IPS-NIHi11 (cell line): ENCODE measurements around the gene CATSPERB.
"Not testable (repeated sequence)": the region's sequence is repeated elsewhere in the genome, so short reads cannot be mapped to it uniquely, and the experiment has no call there.

Experiments
- DNase-seq: peaks from one replicate; pipeline ENCODE4 v3.0.0; 2012; ENCODE audit warnings: mixed read lengths, low spot score

CATSPERB gene

DNA sequence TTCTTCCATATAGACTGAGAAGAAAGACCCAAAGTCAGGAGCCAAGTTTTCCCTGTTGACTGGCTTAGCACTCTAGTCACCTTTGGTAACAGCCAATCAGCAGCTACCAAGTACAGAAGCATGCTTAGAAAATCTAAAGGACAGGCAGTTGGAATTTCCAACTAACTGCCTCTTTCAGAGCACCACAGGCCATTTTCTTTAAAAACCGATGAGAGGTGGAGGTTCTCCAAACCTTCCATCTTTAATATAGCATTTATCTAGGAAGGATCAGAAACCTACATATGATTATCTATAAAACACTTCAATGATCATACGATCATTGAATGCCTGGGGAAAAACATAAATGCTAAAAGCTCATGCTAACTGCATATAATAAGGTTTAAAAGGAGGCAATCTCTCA, at the start of gene CATSPERB:
Gene CATSPERB, minus strand, starts transcription at position 101 of the 400 bp plus-strand sequence. CDS start 2,607 bp downstream, outside the sequence.
- DNase-seq = no peak

- DNase-seq = no peak
Measured at GRCh38 chr14:91780452-91780851, 48.6 kb upstream of the CATSPERB start.

- DNase-seq = no peak
Measured at GRCh38 chr14:91778217-91778616, 46.3 kb upstream of the CATSPERB start.

GRCh38 chr14:91774140-91775096, 42.5 kb upstream of the CATSPERB start:
- no peak for DNase-seq

DNA sequence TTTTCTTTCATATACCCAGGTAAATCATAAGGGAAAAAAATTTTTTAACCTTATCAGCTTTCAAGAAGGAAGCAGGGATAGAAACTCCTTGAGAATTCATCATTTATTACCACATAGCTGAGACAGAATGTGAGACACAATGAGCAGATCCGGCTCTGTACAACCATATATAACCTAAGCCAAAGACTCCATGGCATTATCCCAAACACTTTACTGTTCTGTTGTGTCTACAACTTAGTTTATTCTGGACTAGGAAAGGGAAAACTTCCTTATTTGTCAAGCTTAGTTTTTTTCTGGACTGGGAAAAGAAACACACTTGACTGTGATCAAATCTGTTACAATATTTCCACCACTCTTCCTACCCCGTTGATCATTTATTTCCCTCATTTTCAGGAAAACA, 38.3 kb upstream of the CATSPERB start:
- DNase-seq = no peak

- no peak for DNase-seq
Measured at GRCh38 chr14:91755570-91756295, 23.8 kb upstream of the CATSPERB start.

DNA sequence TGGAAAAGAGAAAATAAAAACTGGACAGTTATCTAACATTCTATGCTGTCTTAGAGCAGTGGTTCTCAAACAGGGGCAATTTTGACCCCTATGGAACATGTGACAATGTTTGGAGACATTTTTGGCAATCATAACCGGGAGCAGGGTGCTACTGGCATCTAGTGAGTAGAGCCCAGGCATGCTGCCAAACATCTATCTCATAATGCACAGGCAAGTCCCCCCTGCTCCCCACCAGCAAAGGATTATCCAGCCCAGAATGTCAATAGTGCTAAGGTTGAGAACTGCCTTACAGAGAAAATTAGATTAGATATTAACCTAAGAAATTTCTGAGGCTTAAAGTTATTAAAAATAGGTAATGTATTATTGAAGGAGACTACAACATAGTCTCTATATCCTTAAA, 22.9 kb upstream of the CATSPERB start:
- no peak for DNase-seq

GRCh38 chr14:91754185-91754584, 22.3 kb upstream of the CATSPERB start:
- DNase-seq = no peak

DNA sequence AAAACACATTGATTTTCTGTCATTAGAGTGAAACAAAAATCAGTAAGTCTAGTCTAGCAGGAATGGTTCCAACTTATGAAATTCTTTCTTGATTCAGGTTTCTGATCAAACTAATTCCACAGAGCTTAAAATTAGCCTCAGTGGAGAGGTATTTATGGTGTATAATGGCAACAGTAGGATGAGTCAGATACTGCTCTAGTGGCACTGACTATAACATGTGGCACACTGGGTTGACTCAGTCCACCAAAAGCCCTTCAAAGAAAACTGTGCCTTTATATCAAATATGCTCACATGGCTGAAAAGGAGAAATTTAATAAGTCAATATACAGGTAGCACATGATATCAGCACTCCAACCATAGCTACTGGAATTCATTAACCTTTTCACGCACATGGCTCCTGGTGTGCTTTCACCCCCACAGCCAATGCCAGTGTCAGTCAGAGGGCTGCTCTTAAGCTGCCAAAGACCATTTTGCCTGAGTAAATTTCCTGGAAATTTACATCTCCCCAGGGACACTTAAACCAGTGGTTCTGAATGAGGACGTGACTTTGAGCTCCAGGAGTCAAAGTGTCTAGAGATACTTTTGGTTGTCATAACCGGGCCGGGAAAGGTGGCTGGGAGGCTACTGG, 21.7 kb upstream of the CATSPERB start:
- DNase-seq = no peak

DNA sequence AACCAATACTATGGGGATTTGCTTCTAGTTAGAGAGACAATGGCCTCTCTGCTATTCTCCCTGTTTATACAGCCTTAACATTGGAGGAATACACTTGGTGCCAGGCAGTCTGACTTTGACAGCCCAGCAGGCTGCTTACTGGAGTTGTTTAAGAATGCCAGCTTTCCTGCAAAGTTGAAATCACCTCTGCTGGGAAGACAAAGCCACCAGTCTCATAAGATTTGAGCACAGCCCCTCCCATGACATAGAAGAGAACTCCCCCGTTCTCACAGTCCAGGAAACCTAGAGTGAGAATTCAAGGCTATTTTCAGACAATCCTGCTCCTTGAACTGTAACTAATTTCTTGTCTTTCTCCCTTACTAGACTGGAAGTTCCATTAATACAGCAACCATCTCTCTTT, 21.1 kb upstream of the CATSPERB start:
- peak; percentile 12 for DNase-seq

GRCh38 chr14:91751719-91752118, 19.8 kb upstream of the CATSPERB start:
- DNase-seq = no peak

DNA sequence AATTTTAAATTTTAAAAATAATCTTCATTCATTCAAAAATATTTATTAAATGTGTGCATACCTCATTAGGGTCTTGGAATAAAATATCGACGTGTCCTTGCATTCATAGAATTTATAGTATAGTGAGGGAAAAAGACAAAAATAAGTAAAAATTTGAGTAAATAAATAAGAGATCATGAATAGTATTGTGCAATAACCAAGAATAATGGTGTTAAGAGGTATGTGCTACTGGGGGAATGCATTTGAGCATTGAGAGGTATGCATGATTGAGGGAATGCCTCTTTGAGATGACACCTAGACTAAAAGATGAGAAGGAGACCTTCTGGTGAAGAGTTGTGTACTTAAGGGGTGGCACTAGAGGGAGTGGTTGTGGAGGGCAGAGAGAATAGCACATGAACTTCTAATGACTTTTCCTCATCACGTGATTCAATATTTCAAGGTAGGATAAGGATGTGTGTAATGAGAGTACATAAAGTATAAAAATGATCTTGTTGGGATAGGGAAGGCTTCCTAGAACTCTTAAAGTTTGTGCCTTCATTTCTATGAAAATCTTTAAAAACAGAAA, 18.8 kb upstream of the CATSPERB start:
- no peak for DNase-seq

- DNase-seq = no peak
Measured at GRCh38 chr14:91749868-91750267, 18.0 kb upstream of the CATSPERB start.

- DNase-seq = no peak
Measured at GRCh38 chr14:91748049-91748448, 16.2 kb upstream of the CATSPERB start.

- DNase-seq = no peak
Measured at GRCh38 chr14:91745344-91745743, 13.5 kb upstream of the CATSPERB start.

DNA sequence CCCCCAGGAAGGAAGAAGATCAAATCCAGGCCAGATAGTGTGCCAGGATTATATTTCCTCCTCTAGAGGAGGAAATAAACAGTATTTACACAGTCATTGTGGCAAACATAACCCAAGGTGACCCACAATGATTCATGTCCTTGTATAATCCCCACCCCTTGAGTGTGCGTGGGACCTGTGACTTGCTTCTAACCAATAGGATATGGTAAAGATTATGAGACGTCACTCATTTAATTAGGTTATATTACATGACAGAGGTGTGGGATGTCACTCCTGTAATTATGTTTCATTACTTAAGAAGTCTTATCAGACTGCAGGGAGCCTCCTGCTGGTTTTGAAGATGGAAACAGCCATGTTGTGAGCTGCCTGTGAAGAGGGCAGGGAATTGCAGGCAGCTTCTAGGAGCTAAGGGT, 12.2 kb upstream of the CATSPERB start:
- DNase-seq = no peak

DNA sequence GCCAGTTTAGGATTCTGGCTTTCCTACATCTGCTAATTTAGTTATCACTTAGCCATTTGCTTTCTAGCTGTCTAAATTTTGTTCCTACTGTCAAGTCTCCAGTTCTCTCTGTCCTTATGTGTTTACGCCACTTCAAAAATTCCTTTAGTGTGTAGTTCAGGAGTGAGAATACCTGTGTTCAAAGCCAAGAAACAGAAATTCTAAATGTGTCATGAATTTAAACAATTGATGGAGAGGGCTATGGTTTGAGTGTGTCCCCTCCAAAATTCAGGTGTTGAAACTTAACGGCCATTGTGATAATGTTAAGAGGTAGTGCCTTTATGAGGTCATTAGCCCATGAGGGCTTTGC, 11.4 kb upstream of the CATSPERB start:
- DNase-seq = no peak

DNA sequence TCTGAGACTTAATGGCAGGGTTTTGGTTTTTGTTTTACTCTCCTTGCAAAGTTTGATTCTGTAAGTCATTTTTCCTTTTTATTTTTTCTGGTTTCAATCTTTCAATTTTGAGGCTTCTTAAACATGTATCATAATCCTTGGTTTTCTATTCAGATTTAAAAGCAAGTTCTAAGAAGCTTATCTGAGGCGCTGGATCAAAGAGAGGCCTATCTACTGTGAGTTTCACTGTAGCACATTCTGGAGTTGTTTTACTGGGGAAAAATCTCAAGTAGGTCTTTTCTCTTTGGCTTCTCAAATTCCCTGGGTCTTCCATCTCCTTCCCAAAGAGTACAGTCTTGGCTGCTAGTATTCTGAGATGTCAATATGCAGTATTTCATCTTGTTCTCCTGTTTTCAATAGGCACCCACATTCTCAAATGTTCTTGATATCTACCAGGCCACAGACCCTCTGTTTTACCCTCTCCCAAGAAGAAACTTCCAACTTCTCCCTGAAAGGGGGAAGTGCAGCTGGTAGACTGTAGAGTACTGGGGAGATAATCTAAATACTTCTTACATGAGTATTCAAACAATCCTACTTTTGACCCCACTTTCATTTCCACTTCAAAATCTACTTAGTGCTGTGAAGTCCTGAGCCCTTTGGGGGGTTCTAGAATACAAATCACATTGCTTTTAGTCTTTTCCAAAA, 10.9 kb upstream of the CATSPERB start:
- no peak for DNase-seq

- not testable (repeated sequence) for DNase-seq
Measured at GRCh38 chr14:91739867-91740266, 8.0 kb upstream of the CATSPERB start.

DNA sequence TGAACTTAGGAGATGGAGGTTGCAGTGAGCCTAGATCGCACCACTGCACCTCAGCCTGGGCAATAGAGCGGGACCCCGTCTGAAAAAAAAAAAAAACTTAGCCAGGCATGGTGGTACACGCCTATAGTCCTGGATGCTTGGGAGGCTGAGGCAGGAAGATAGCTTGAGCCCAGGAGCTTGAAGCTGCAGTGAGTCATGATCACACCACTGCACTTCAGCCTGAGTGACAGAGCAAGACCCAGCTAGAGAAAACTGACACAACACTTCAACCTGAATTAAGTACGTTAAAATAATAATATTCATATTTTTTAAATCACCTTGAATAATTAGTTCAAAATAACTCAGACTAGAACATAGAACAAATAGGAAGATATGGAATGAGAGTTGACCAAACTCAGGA, 5.7 kb upstream of the CATSPERB start:
- DNase-seq = no peak

GRCh38 chr14:91732859-91733477, 1.1 kb upstream of the CATSPERB start:
- no peak for DNase-seq
